Esophagus (tissue), 2 donors: ENCODE measurements around the gene TMEM269. TPM values are rescaled to one million over a fixed set of nuclear protein-coding genes. Genes with fewer than 3 reads are reported as not detected.

Source experiments
- H3K27ac ChIP-seq, 2 donors: one replicate each; pipeline ENCODE4 v1.5.1; 2013; ENCODE audit warnings: low read depth in 2 of 2, mild to moderate bottlenecking in 2 of 2, inconsistent platforms in 1 of 2, low read length in 1 of 2, moderate library complexity in 1 of 2
- H3K27me3 ChIP-seq, 2 donors: one replicate each; pipeline ENCODE4 v1.6.1; 2013; ENCODE audit warnings: low read length in 2 of 2, control low read depth in 1 of 2, mild to moderate bottlenecking in 1 of 2; ENCODE audit not compliant: insufficient read depth in 2 of 2, control insufficient read depth in 1 of 2
- H3K36me3 ChIP-seq, 2 donors: one replicate each; pipeline ENCODE4 v1.6.1; 2013; ENCODE audit warnings: low read length in 1 of 2; ENCODE audit not compliant: control insufficient read depth in 2 of 2, insufficient read depth in 2 of 2
- H3K4me1 ChIP-seq, 2 donors: one replicate each; pipeline ENCODE4 v1.6.1; 2013; ENCODE audit warnings: low read length in 1 of 2; ENCODE audit not compliant: control insufficient read depth in 2 of 2, insufficient read depth in 2 of 2
- H3K4me3 ChIP-seq, 2 donors: one replicate each; pipeline ENCODE4 v1.5.1; 2013; ENCODE audit warnings: low read length in 2 of 2, mild to moderate bottlenecking in 2 of 2, low read depth in 1 of 2, moderate library complexity in 1 of 2
- H3K9me3 ChIP-seq, 2 donors: one replicate each; pipeline ENCODE4 v1.6.1; 2013; ENCODE audit warnings: mild to moderate bottlenecking in 2 of 2, low read depth in 1 of 2, low read length in 1 of 2, moderate library complexity in 1 of 2; ENCODE audit not compliant: control insufficient read depth in 2 of 2, insufficient read depth in 1 of 2
- WGBS, 2 donors: extraction: QIAGEN DNeasy Blood & Tissue Kit; methylation state at CpG; one replicate each; pipeline ENCODE4 v1.1.7; 2013; 5-methylcytosine and 5-hydroxymethylcytosine counted together
- polyA plus RNA-seq, 2 donors: library from polyadenylated mRNA; stranded (reverse); fragments of 200-250 nt; gene quantifications; one replicate each; pipeline ENCODE4 v1.2.3, GENCODE V29; 2013
- donor health status: healthy with polysubstance abuse.
- donor health status: Bipolar disorder and iron deficiency.

TMEM269 gene
- under 1 TPM; 0.01 to 0.04 TPM for polyA plus RNA-seq

GRCh38 chr1:42784946-42785693 is at the start of gene TMEM269:
TMEM269 (plus strand) TSS chr1:42784991; CDS start chr1:42789894, 4,903 bp downstream.
- peaks cover 4 to 8% of the 10 kb centered on the region in 2 donors for H3K4me1 ChIP-seq
- peaks cover 0 to 2% of the 10 kb centered on the region in 2 donors for H3K9me3 ChIP-seq
- H3K27me3 ChIP-seq, result no peaks in the 10 kb centered on the region
- H3K36me3 ChIP-seq, result no peaks in the 10 kb centered on the region
- WGBS, 2 donors, result 8 to 12% methylated on average over 51 to 54 of the region's 54 CpGs
- H3K27ac ChIP-seq, result no peak within 1 kb of the TSS
- peak within 1 kb of the TSS; percentile 25 to 33 for H3K4me3 ChIP-seq

DNA sequence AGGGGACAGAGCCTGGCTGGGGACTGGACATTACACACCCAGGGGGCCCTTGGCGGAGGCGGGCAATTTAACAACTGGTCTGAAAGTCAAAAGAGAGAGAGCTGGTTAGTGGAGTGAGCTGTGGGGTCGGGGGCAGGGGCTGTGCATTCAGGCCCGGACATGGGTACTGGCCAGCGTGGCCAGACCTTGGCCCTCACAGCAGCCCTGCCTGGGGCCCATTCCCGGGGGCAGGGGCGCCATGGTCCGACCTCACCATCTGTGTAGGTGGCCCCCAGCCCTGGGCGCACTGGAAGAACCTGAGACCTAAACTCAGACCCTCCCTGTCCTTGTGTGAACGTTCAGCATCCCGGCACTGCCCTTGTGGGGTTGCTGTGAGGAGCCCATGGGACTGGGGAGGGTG is 49.7 kb upstream of the TMEM269 start:
- Histone ChIP-seq H3K4me1 (peaks cover 2 to 19% of the 10 kb centered on the region in 2 donors), H3K27ac (no peak overlapping the region), H3K27me3 (no peaks in the 10 kb centered on the region), H3K9me3 (no peaks in the 10 kb centered on the region), H3K36me3 (no peaks in the 10 kb centered on the region), H3K4me3 (no peak overlapping the region)
- 79 to 80% methylated on average over 11 of the region's 11 CpGs for WGBS, 2 donors

GRCh38 chr1:42735477-42736105 is 49.2 kb upstream of the TMEM269 start:
- Histone ChIP-seq H3K36me3 (no peaks in the 10 kb centered on the region), H3K4me1 (peaks cover 4 to 22% of the 10 kb centered on the region in 2 donors), H3K27ac (no peak overlapping the region), H3K4me3 (no peak overlapping the region), H3K27me3 (no peaks in the 10 kb centered on the region), H3K9me3 (no peaks in the 10 kb centered on the region)
- 59 to 73% methylated on average over 14 of the region's 14 CpGs for WGBS, 2 donors

DNA sequence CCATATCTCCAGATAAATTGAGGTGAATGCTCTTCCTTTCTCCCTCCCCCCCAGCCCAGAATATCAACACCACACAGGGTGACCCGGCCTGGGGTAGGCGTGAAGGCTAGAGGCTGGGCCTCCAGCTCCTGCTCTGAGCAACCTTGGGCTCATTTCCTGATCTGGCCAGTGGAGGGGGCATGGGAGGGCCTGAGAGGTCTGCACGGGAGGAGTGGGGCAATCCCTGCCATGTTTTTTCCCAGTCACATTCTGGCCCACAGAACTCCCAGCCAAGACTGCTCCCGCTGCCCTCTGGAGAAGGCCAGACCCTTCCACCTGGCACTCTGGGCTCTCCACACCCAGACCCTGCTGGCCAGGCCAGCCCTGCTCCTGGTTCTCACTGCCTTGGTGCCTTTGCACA is 48.6 kb upstream of the TMEM269 start:
- Histone ChIP-seq H3K4me1 (peaks cover 4 to 22% of the 10 kb centered on the region in 2 donors), H3K36me3 (no peaks in the 10 kb centered on the region), H3K27me3 (no peaks in the 10 kb centered on the region), H3K27ac (no peak overlapping the region), H3K9me3 (no peaks in the 10 kb centered on the region), H3K4me3 (no peak overlapping the region)
- WGBS, 2 donors, result 49 to 56% methylated on average over 3 to 4 of the region's 4 CpGs

GRCh38 chr1:42736571-42737200 is 48.1 kb upstream of the TMEM269 start:
- no peaks in the 10 kb centered on the region for H3K9me3 ChIP-seq
- H3K36me3 ChIP-seq, result no peaks in the 10 kb centered on the region
- peaks cover 4 to 25% of the 10 kb centered on the region in 2 donors for H3K4me1 ChIP-seq
- 80 to 81% methylated on average over 7 to 8 of the region's 8 CpGs for WGBS, 2 donors
- no peak overlapping the region for H3K4me3 ChIP-seq
- no peak overlapping the region for H3K27ac ChIP-seq
- H3K27me3 ChIP-seq, result no peaks in the 10 kb centered on the region

DNA sequence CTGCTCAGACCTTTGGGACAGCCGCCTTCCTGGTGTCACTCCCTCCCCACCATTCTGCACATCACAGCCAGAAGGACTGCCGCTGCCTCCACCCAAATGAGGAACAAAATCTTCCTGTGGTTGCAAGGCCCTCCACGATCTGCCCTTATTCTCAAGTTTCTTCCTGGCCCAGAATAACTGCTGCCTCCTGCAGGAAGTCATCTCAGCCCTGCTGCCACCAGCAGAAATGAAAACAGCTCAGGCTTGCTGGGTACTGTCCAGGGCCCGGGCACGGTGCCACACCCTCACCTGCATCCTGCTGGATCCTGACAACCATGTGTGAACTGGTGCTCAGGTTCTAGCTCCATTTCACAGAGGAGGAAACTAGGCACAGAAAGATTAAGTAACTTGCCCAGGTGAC is 47.5 kb upstream of the TMEM269 start:
- Histone ChIP-seq H3K27me3 (no peaks in the 10 kb centered on the region), H3K36me3 (no peaks in the 10 kb centered on the region), H3K9me3 (no peaks in the 10 kb centered on the region), H3K4me3 (no peak overlapping the region), H3K27ac (no peak overlapping the region), H3K4me1 (peaks cover 4 to 25% of the 10 kb centered on the region in 2 donors)
- 37 to 44% methylated on average over 5 of the region's 5 CpGs for WGBS, 2 donors

DNA sequence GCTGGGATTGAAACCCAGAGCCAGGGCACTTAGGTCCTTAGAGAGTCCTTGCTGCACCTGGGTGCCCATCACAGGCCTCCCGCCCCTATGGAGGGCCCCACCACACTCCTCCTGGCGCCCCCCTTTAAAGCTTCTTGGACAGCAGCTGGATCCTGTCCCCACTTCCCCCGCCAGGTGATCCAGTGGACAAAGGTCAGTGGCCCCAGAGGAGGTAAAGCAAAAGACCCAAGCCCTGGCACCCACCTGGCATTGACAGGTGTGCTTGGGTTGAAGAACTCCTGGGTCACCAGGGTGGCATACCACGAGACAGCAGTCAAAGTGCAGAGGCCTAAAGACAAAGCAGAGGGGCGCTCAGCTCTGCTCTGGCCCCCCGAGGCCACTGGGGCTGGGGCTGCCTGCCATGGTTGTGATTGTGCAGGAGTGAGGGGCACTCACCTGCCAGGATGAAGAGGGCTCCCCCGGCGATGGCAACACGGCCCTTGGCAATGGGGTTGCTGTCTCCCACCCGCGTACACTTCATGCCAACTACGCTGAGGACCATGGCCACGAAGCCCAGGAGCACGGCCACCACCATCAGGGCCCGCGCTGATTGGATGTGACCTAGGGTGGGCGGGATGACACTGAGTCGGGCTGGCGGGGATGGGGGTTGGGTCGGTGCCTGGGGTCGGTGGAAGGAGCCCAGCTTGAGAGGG is 46.7 kb upstream of the TMEM269 start:
- no peaks in the 10 kb centered on the region for H3K9me3 ChIP-seq
- no peak overlapping the region for H3K27ac ChIP-seq
- WGBS, 2 donors, result 89 to 90% methylated on average over 21 of the region's 21 CpGs
- H3K36me3 ChIP-seq, result no peaks in the 10 kb centered on the region
- H3K4me3 ChIP-seq, result no peak overlapping the region
- no peaks in the 10 kb centered on the region for H3K27me3 ChIP-seq
- peaks cover 4 to 25% of the 10 kb centered on the region in 2 donors for H3K4me1 ChIP-seq

DNA sequence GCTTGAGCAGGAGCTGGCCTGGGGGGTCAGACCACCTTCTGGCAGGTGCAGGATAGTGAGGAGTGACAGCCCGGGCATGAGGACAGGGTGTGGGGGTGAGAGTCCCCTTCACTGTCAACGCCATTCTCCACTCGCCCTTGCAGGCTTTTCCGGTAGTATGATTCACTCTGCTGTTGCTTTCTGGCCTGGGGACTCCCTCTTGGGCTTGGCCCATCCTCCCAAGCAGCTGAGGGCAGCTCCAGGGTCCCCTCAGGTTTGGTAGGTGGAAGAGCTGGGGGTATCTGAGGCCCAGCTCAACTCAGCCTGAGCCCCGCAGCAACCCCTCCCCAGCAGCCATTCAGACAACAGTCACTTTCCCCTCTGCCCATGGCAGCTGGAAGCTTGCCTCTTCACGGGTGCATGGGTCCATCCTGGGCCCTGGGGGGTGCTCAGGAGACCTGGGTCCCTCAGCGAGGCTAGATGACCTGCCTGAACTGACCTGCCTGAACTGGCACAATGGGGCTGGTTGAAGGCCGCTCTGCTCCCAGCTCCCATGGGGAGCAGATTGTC is 46.0 kb upstream of the TMEM269 start:
- no peak overlapping the region for H3K27ac ChIP-seq
- H3K9me3 ChIP-seq, result no peaks in the 10 kb centered on the region
- no peak overlapping the region for H3K4me3 ChIP-seq
- no peaks in the 10 kb centered on the region for H3K36me3 ChIP-seq
- no peaks in the 10 kb centered on the region for H3K27me3 ChIP-seq
- H3K4me1 ChIP-seq, result peaks cover 4 to 30% of the 10 kb centered on the region in 2 donors
- WGBS, 2 donors, result 73 to 74% methylated on average over 7 to 8 of the region's 8 CpGs
